K562 (cell line): ENCODE results near the gene PPIA. TPM values are rescaled to one million over a fixed set of nuclear protein-coding genes. Genes with fewer than 3 reads are reported as not detected.

Experiments used
- ATAC-seq: fragments of 200-7000 bp; cut with Tn5 transposase; 3 replicates; pipeline ENCODE4 v1.9.1; 2020; ENCODE audit warnings: moderate library complexity
- BruUV-seq: library from RNA; stranded (reverse); fragments of 400-500 nt; replicated peaks from 2 replicates; lab custom pipeline; 2021; lab: Mats Ljungman, UMichigan
- CTCF ChIA-PET: fragments of 300-600 bp; formaldehyde crosslinking; extraction: SDS; loops from one replicate; lab custom pipeline; 2021; ENCODE audit warnings: low intra/inter-chr PET ratio; lab: Yijun Ruan, JAX
- POLR2A ChIA-PET: fragments of 300-600, 350-650 bp; sonication (Branson Sonifier 250); formaldehyde crosslinking; extraction: SDS; loops from one replicate; lab custom pipeline; 2021; ENCODE audit warnings: antibody characterized with exemption, inconsistent platforms; lab: Yijun Ruan, JAX
- DNase-seq, 4 experiments: peaks; one replicate each; pipeline versions ENCODE4 v3.0.0 to v3.0.0-alpha.2; 2011 to 2018; ENCODE audit warnings: low spot score in 3 of 4, mixed read lengths in 3 of 4; ENCODE audit errors: extremely low read depth in 1 of 4
- FAIRE-seq: peaks from 2 replicates; lab custom pipeline; 2011; peaks lifted over from hg19 to GRCh38; lab: Jason Lieb, UNC
- H2AFZ ChIP-seq: 2 replicates; pipeline ENCODE4 v1.6.0; 2011; ENCODE audit warnings: low read depth, low read length, control low read depth, inconsistent platforms
- H3K27ac ChIP-seq: fragments of 200-600 bp; 3 replicates; pipeline ENCODE4 v1.8.0; 2011; ENCODE audit warnings: low read depth, mild to moderate bottlenecking, control low read depth, inconsistent platforms, low read length, moderate library complexity, mixed read lengths; ENCODE audit errors: extremely low read depth
- H3K27me3 ChIP-seq, 2 experiments: fragments of 300-600 bp in 1 of 2; 2 replicates in 1 of 2; 3 replicates in 1 of 2; pipeline versions ENCODE4 v1.6.0 to v1.8.0; 2011; ENCODE audit warnings: inconsistent platforms in 2 of 2, low read length in 2 of 2, mild to moderate bottlenecking in 1 of 2, mixed read lengths in 1 of 2, moderate library complexity in 1 of 2; ENCODE audit not compliant: control insufficient read depth in 2 of 2, insufficient read depth in 2 of 2
- H3K36me3 ChIP-seq: fragments of 300-600 bp; 3 replicates; pipeline ENCODE4 v1.8.0; 2011; ENCODE audit warnings: mild to moderate bottlenecking, low read length, inconsistent platforms; ENCODE audit not compliant: control insufficient read depth, insufficient read depth
- H3K4me1 ChIP-seq, 2 experiments: fragments of 200-600 bp in 1 of 2; replicated peaks in 1 of 2; 2 replicates in 1 of 2; 3 replicates in 1 of 2; pipeline versions ENCODE4 v1.5.1 to v1.8.0; 2011; ENCODE audit warnings: inconsistent platforms in 2 of 2, low read length in 2 of 2, mild to moderate bottlenecking in 1 of 2, mixed read lengths in 1 of 2, moderate library complexity in 1 of 2; ENCODE audit not compliant: control insufficient read depth in 2 of 2, insufficient read depth in 2 of 2
- H3K4me2 ChIP-seq: 2 replicates; pipeline ENCODE4 v1.6.1; 2011; ENCODE audit warnings: low read length, control low read depth, inconsistent platforms, mixed read lengths; ENCODE audit not compliant: insufficient read depth
- H3K4me3 ChIP-seq: fragments of 200-600 bp; sonication (generic), shearing (Covaris generic); 2 replicates; pipeline ENCODE4 v1.5.1; 2016; ENCODE audit warnings: control low read depth, inconsistent platforms
- H3K79me2 ChIP-seq: fragments of 200-600 bp; 3 replicates; pipeline ENCODE4 v1.8.0; 2011; ENCODE audit warnings: low read length, inconsistent platforms; ENCODE audit not compliant: control insufficient read depth, insufficient read depth
- H3K9ac ChIP-seq, 2 experiments: 2 replicates each; pipeline versions ENCODE4 v1.6.0 to v1.6.1; 2011; ENCODE audit warnings: low read depth in 2 of 2, low read length in 2 of 2, control low read depth in 1 of 2, inconsistent platforms in 1 of 2, mild to moderate bottlenecking in 1 of 2, mixed read lengths in 1 of 2; ENCODE audit not compliant: insufficient read depth in 1 of 2
- H3K9me1 ChIP-seq: one replicate; pipeline ENCODE4 v1.6.0; 2011; ENCODE audit warnings: inconsistent platforms, mild to moderate bottlenecking, low read length, moderate library complexity; ENCODE audit not compliant: control insufficient read depth, insufficient read depth
- H3K9me3 ChIP-seq: replicated peaks from 2 replicates; pipeline ENCODE4 v1.5.1; 2011; ENCODE audit warnings: low read depth, low read length, inconsistent platforms; ENCODE audit not compliant: control insufficient read depth, insufficient read depth
- H4K20me1 ChIP-seq: replicated peaks from 2 replicates; pipeline ENCODE4 v1.6.1; 2011; ENCODE audit warnings: low read length, inconsistent platforms, mixed read lengths; ENCODE audit not compliant: control insufficient read depth, insufficient read depth
- ARID3A ChIP-seq: IDR thresholded peaks from 2 replicates; pipeline ENCODE4 v1.6.1; 2012; ENCODE audit warnings: low read depth, low read length, improper control_type of control experiment, borderline replicate concordance
- BRD4 ChIP-seq: fragments of 200-600 bp; sonication (generic); IDR thresholded peaks from 2 replicates; pipeline ENCODE4 v1.6.1; 2017; ENCODE audit warnings: inconsistent platforms
- CBX5 ChIP-seq: IDR thresholded peaks from 2 replicates; pipeline ENCODE4 v1.6.1; 2014; ENCODE audit warnings: low read depth, borderline replicate concordance
- DEAF1 ChIP-seq: fragments of 450-650 bp; formaldehyde crosslinking; IDR thresholded peaks from 2 replicates; pipeline ENCODE4 v1.4.0; 2020; ENCODE audit warnings: mild to moderate bottlenecking, moderate library complexity
- E2F1 ChIP-seq: sonication (generic); formaldehyde crosslinking; IDR thresholded peaks from 2 replicates; pipeline ENCODE4 v1.8.1; 2023; ENCODE audit warnings: mild to moderate bottlenecking, missing genetic modification reagents, moderate library complexity
- EP300 ChIP-seq: IDR thresholded peaks from 2 replicates; pipeline ENCODE4 v1.6.1; 2012; ENCODE audit warnings: low read length, improper control_type of control experiment
- FOXK1 ChIP-seq: sonication (generic); formaldehyde crosslinking; IDR thresholded peaks from 2 replicates; pipeline ENCODE4 v1.8.0; 2022; ENCODE audit warnings: missing genetic modification reagents, mild to moderate bottlenecking, borderline replicate concordance
- KLF10 ChIP-seq: fragments of 250-450 bp; sonication (Bioruptor Pico); IDR thresholded peaks from 2 replicates; pipeline ENCODE4 v1.6.1; 2021; ENCODE audit warnings: matching md5 sums
- PYGO2 ChIP-seq: fragments of 450-650 bp; IDR thresholded peaks from 2 replicates; pipeline ENCODE4 v1.6.1; 2016; ENCODE audit warnings: mild to moderate bottlenecking, missing genetic modification characterization, moderate library complexity, missing compliant biosample characterization
- SIX5 ChIP-seq, 2 experiments: IDR thresholded peaks; 2 replicates each; pipeline ENCODE4 v1.6.1; 2011; ENCODE audit warnings: low read length in 2 of 2, borderline replicate concordance in 1 of 2, low read depth in 1 of 2, mild to moderate bottlenecking in 1 of 2, moderate library complexity in 1 of 2; ENCODE audit not compliant: insufficient read depth in 1 of 2
- SNRNP70 ChIP-seq: fragments of 200-400 bp; formaldehyde crosslinking; optimal IDR thresholded peaks from 2 replicates; pipeline ENCODE3; 2017; ENCODE audit warnings: low read depth, low read length
- USF2 ChIP-seq: sonication (generic); formaldehyde crosslinking; IDR thresholded peaks from 2 replicates; pipeline ENCODE4 v1.5.0; 2020; ENCODE audit warnings: missing genetic modification reagents
- ZNF277 ChIP-seq: fragments of 250-450 bp; sonication (Bioruptor Pico); IDR thresholded peaks from 2 replicates; pipeline ENCODE4 v1.8.0; 2022; ENCODE audit warnings: inconsistent platforms, mild to moderate bottlenecking, moderate library complexity, borderline replicate concordance
- ZNF408 ChIP-seq: fragments of 250-450 bp; sonication (Bioruptor Pico); IDR thresholded peaks from 2 replicates; pipeline ENCODE4 v1.4.0; 2020; ENCODE audit warnings: low read depth, mild to moderate bottlenecking, moderate library complexity
- ZNF507 ChIP-seq: conservative IDR thresholded peaks from 2 replicates; pipeline ENCODE4 v1.6.1; 2017; ENCODE audit warnings: missing genetic modification characterization, missing compliant biosample characterization
- WGBS: fragments of 100-300 bp; shearing (Covaris generic); methylation state at CpG from one replicate; pipeline ENCODE4 v1.1.6; 2016; ENCODE audit warnings: low coverage, mixed read lengths; ENCODE audit not compliant: insufficient coverage; ENCODE audit errors: missing lambda C conversion rate; 5-methylcytosine and 5-hydroxymethylcytosine counted together
- in situ Hi-C: fragments of 300-500 bp; cut with MboI; formaldehyde crosslinking; loops from 4 replicates; pipeline ENCODE4 v1.15.0; 2018; ENCODE audit warnings: inconsistent platforms, mixed read lengths
- intact Hi-C: fragments of 100-400 bp; cut with micrococcal nuclease; formaldehyde crosslinking; loops from 2 replicates; pipeline ENCODE4 v1.14.2; 2022
- polyA plus RNA-seq, 8 experiments: library from polyadenylated mRNA; depleted of rRNA in 4 of 8; stranded (reverse) in 5 of 8; unstranded in 3 of 8; fragments of >200 nt; fragmentation: Nextera tagmentation in 2 of 8; fragmentation: Illumina TruSeq in 1 of 8; extraction: Ambion mirVana in 2 of 8; extraction: Trizol in 1 of 8; gene quantifications; 2 replicates each; pipeline versions ENCODE4 v1.2.1 to v1.2.3, GENCODE V29; 2011 to 2014; ENCODE audit warnings: inconsistent platforms in 1 of 8, missing spikeins in 1 of 8
- total RNA-seq, 7 experiments: library from RNA; depleted of rRNA in 6 of 7; stranded (reverse); fragments of >200 nt in 6 of 7; fragmentation: Illumina TruSeq in 2 of 7; extraction: Trizol in 2 of 7; gene quantifications; 2 replicates each; pipeline versions ENCODE4 v1.2.1 to v1.2.3, GENCODE V29; 2011 to 2021; ENCODE audit warnings: low replicate concordance in 1 of 7

Gene PPIA
- total and polyA plus RNA-seq, 9 of the 15 experiments (the other 6 are each of a cell fraction or from before 2014, with no cell fraction given) = 2,583 to 7,504 (median 3,973) TPM

- TF ChIP-seq SIX5 (IDR thresholded peaks at IDR 0.05; ENCODE audit: borderline replicate concordance in 1 of 2, insufficient read depth in 1 of 2, low read depth in 1 of 2, low read length in 2 of 2) = no peak
- no peak for TF ChIP-seq EP300
- no peak for TF ChIP-seq KLF10 (CRISPR knock-in tag)
- no peak for TF ChIP-seq ZNF507
- no peak for TF ChIP-seq PYGO2 (tag)
- TF ChIP-seq E2F1 (CRISPR knock-in tag) = no peak
- TF ChIP-seq BRD4 = no peak
- no peak for TF ChIP-seq DEAF1 (CRISPR knock-in tag)
Measured at GRCh38 chr7:44756904-44757303, 39.6 kb upstream of the PPIA start (continued).

- FAIRE-seq = no peak
- WGBS = 91% methylated on average over 8 of the region's 10 CpGs
- peaks cover 42% of the 10 kb centered on the region; the same call in 2 of the 3 replicates for H3K36me3 ChIP-seq
- ChIA-PET POLR2A (interaction anchor here (0.7 kb wide), 1 partner anchor 57 kb away, joined by 3 read pairs; no protein-coding TSS in a partner anchor), CTCF (no interaction called here)
- in situ Hi-C loops (no loop called here), intact Hi-C loops (no loop called here)
- H3K9me1 ChIP-seq = no peaks in the 10 kb centered on the region
- H3K27ac ChIP-seq = no peak overlapping the region
- H4K20me1 ChIP-seq = 0 out of 2 replicates have a peak, but pooled peaks cover 5% of the 10 kb centered on the region
- H3K4me2 ChIP-seq = no peak overlapping the region
- H3K27me3 ChIP-seq = no peaks in the 10 kb centered on the region
- no TSS peak for BruUV-seq
- H3K4me3 ChIP-seq = no peak overlapping the region
- H3K9me3 ChIP-seq = no peaks in the 10 kb centered on the region
- H2AFZ ChIP-seq = no peak overlapping the region
- no peak for DNase-seq
- TF ChIP-seq USF2 (CRISPR knock-in tag) = no peak
- TF ChIP-seq FOXK1 (CRISPR knock-in tag) = no peak
- no peak for TF ChIP-seq ARID3A
- TF ChIP-seq SNRNP70 = no peak
- TF ChIP-seq CBX5 = no peak
- TF ChIP-seq ZNF408 (CRISPR knock-in tag) = no peak
- no peak for TF ChIP-seq ZNF277 (CRISPR knock-in tag)
- TF ChIP-seq, all 486 proteins: peak for 0
- Histone ChIP-seq H3K9ac (peak overlapping the region in 1 of 2 experiments; percentile 59; a peak in 2 of 4 replicates), H3K79me2 (peaks cover 39% of the 10 kb centered on the region), H3K4me1 (peaks cover 14 to 37% of the 10 kb centered on the region in 2 experiments; a peak in 4 of 5 replicates)
- no peak for ATAC-seq
Measured at GRCh38 chr7:44757311-44757710, 39.2 kb upstream of the PPIA start.
